Sigmoid colon (tissue), 4 donors: ENCODE measurements around the gene HS1BP3.

Experiments used
- EP300 ChIP-seq, 4 donors: sonication (generic); formaldehyde crosslinking; IDR thresholded peaks; one replicate each; pipeline ENCODE4 v1.6.1; 2017; ENCODE audit warnings: antibody characterized with exemption in 4 of 4
- POLR2A ChIP-seq, 2 donors: fragments of 450-650 bp; IDR thresholded peaks; one replicate each; pipeline ENCODE4 v1.6.1; 2016; ENCODE audit warnings: antibody characterized with exemption in 2 of 2, mild to moderate bottlenecking in 2 of 2, moderate library complexity in 2 of 2
- POLR2AphosphoS5 ChIP-seq, 4 donors: sonication (generic); formaldehyde crosslinking; IDR thresholded peaks; one replicate each; pipeline ENCODE4 v1.6.1; 2017; ENCODE audit warnings: antibody characterized with exemption in 4 of 4
- TF ChIP-seq, protein P1 (sequence below), 4 experiments: fragments of 450-650 bp in 3 of 4; fragments of 200-600 bp in 1 of 4; IDR thresholded peaks; one replicate each; pipeline ENCODE4 v1.5.1; 2016 to 2019; ENCODE audit warnings: antibody characterized with exemption in 4 of 4, mild to moderate bottlenecking in 3 of 4, moderate library complexity in 2 of 4

DNA sequence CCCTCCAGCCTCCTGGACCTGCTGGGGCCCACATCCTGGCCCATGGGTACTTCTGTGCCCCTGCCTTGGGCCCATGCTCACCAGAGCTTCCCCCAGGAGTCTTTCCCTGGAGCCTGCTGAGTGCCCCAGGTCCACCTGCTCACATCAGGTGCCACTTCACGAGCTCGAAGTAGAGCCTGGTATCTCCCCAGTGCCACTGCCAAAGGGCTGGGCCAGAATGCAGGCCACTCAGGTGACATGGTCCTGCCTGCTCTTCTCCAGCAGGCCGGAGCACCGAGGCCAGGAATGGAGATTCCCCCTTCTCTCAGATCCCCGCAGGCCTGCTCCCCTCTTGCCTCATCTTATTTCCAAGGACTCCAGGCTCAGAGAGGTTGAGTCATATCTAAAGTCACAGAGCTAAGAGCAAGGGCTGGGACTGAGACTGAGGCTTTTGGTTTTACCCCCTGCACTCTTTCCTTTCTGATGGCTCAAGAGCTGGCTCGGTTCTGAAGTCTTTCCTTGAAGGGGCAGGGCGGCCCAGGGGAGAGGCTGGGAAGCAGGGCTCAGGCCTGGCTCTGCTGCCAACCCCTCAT lies 79.2 kb downstream of the HS1BP3 start:
- TF ChIP-seq POLR2A (IDR thresholded peaks at IDR 0.05) (no peak), POLR2AphosphoS5 (IDR thresholded peaks at IDR 0.05) (no peak), EP300 (IDR thresholded peaks at IDR 0.05) (no peak)
- TF ChIP-seq, protein P1, sequence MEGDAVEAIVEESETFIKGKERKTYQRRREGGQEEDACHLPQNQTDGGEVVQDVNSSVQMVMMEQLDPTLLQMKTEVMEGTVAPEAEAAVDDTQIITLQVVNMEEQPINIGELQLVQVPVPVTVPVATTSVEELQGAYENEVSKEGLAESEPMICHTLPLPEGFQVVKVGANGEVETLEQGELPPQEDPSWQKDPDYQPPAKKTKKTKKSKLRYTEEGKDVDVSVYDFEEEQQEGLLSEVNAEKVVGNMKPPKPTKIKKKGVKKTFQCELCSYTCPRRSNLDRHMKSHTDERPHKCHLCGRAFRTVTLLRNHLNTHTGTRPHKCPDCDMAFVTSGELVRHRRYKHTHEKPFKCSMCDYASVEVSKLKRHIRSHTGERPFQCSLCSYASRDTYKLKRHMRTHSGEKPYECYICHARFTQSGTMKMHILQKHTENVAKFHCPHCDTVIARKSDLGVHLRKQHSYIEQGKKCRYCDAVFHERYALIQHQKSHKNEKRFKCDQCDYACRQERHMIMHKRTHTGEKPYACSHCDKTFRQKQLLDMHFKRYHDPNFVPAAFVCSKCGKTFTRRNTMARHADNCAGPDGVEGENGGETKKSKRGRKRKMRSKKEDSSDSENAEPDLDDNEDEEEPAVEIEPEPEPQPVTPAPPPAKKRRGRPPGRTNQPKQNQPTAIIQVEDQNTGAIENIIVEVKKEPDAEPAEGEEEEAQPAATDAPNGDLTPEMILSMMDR (IDR thresholded peaks at IDR 0.05): no peak
